H1 (cell line): ENCODE results near the gene NUP210. TPM values are rescaled to one million over a fixed set of nuclear protein-coding genes. Genes with fewer than 3 reads are reported as not detected.

Experiments
- CBX8 ChIP-seq: fragments of 300-800, 300-1000 bp; sonication (generic); IDR thresholded peaks from 2 replicates; pipeline ENCODE4 v1.7.1; 2016; ENCODE audit warnings: low read depth, low read length, borderline replicate concordance
- CHD1 ChIP-seq: IDR thresholded peaks from 2 replicates; pipeline ENCODE4 v1.6.1; 2012; ENCODE audit warnings: low read depth, low read length, improper control_type of control experiment
- CHD7 ChIP-seq: fragments of 300-600 bp; sonication (generic); IDR thresholded peaks from 2 replicates; pipeline ENCODE4 v1.7.1; 2012; ENCODE audit warnings: low read length, moderate library complexity, mild to moderate bottlenecking, inconsistent platforms; ENCODE audit not compliant: insufficient replicate concordance
- POLR2AphosphoS5 ChIP-seq: IDR thresholded peaks from 2 replicates; pipeline ENCODE4 v1.6.1; 2011; ENCODE audit warnings: low read depth, low read length
- TCF12 ChIP-seq: IDR thresholded peaks from 2 replicates; pipeline ENCODE4 v1.6.1; 2011; ENCODE audit warnings: low read depth, mild to moderate bottlenecking, low read length
- USF2 ChIP-seq: IDR thresholded peaks from 2 replicates; pipeline ENCODE4 v1.6.1; 2011; ENCODE audit warnings: low read length, improper control_type of control experiment
- polyA plus RNA-seq, 7 experiments: library from polyadenylated mRNA; depleted of rRNA in 3 of 7; stranded (reverse) in 5 of 7; unstranded in 2 of 7; fragments of >200 nt in 5 of 7; fragments of 200-250 nt in 2 of 7; gene quantifications; 1 replicate in 5 of 7; 2 replicates in 1 of 7; 4 replicates in 1 of 7; pipeline versions ENCODE4 v1.2.1 to v1.2.3, GENCODE V29; 2011 to 2013; ENCODE audit warnings: missing spikeins in 2 of 7, mixed read lengths in 2 of 7
- total RNA-seq: library from RNA; stranded (reverse); fragmentation: NEBNext Ultra II Directional; extraction: Animal tissue kit (Norgen Biotek cat#: 25700); gene quantifications from 2 replicates; pipeline ENCODE4 v1.2.1, GENCODE V29; 2021

Gene NUP210
- total and polyA plus RNA-seq, 2 of the 8 experiments (the other 6 are each of a cell fraction or from before 2014, with no cell fraction given), result 51.0 to 53.7 TPM

GRCh38 chr3:13283877-13284264 is 136.3 kb downstream of the NUP210 start (continued):
- TF ChIP-seq CHD7, result no peak
- no peak for TF ChIP-seq POLR2AphosphoS5
- no peak for TF ChIP-seq TCF12
- TF ChIP-seq CHD1, result no peak
- no peak for TF ChIP-seq USF2
- no peak for TF ChIP-seq CBX8
